GM23338 (cell line): ENCODE data around the gene CD276. TPM values are rescaled to one million over a fixed set of nuclear protein-coding genes. Genes with fewer than 3 reads are reported as not detected.

ENCODE experiments used
- ATAC-seq: fragments of 200-7000 bp; cut with Tn5 transposase; 3 replicates; pipeline ENCODE4 v1.9.1; 2020
- DNase-seq: peaks from one replicate; pipeline ENCODE4 v3.0.0-alpha.2; 2015; ENCODE audit warnings: low spot score
- H2AFZ ChIP-seq: fragments of 200-600 bp; sonication (generic); 2 replicates; pipeline ENCODE4 v1.8.0; 2016; ENCODE audit warnings: antibody characterized with exemption, mild to moderate bottlenecking, moderate library complexity
- H3F3A ChIP-seq: fragments of 200-600 bp; sonication (generic); replicated peaks from 2 replicates; pipeline ENCODE4 v1.8.0; 2017; ENCODE audit warnings: antibody characterized with exemption, mixed run types, low read depth
- H3K27ac ChIP-seq: fragments of 200-600 bp; sonication (generic); 2 replicates; pipeline ENCODE4 v1.6.1; 2016; ENCODE audit warnings: low read depth
- H3K27me3 ChIP-seq: fragments of 200-600 bp; sonication (generic); 2 replicates; pipeline ENCODE4 v1.8.0; 2016; ENCODE audit warnings: mild to moderate bottlenecking, mixed run types, moderate library complexity; ENCODE audit not compliant: insufficient read depth
- H3K36me3 ChIP-seq: fragments of 200-600 bp; sonication (generic); 2 replicates; pipeline ENCODE4 v1.8.0; 2016; ENCODE audit warnings: mild to moderate bottlenecking; ENCODE audit not compliant: insufficient read depth
- H3K4me1 ChIP-seq: fragments of 200-600 bp; sonication (generic); 2 replicates; pipeline ENCODE4 v1.8.0; 2016; ENCODE audit warnings: mild to moderate bottlenecking, moderate library complexity; ENCODE audit not compliant: insufficient read depth
- H3K4me2 ChIP-seq: fragments of 200-600 bp; sonication (generic); 2 replicates; pipeline ENCODE4 v1.7.1; 2017; ENCODE audit warnings: mixed run types
- H3K4me3 ChIP-seq: fragments of 200-600 bp; sonication (generic); 2 replicates; pipeline ENCODE4 v1.6.1; 2016; ENCODE audit warnings: mixed run types
- H3K79me2 ChIP-seq: fragments of 200-600 bp; sonication (generic); replicated peaks from 2 replicates; pipeline ENCODE4 v1.8.0; 2017; ENCODE audit warnings: mild to moderate bottlenecking; ENCODE audit not compliant: insufficient read depth
- H3K9me2 ChIP-seq: fragments of 200-600 bp; sonication (generic); 2 replicates; pipeline ENCODE4 v1.8.0; 2017; ENCODE audit not compliant: insufficient read depth
- H4K20me1 ChIP-seq: fragments of 200-600 bp; sonication (generic); replicated peaks from 2 replicates; pipeline ENCODE4 v1.8.0; 2017; ENCODE audit warnings: mild to moderate bottlenecking; ENCODE audit not compliant: insufficient read depth
- H3K27ac Mint-ChIP-seq: 2 replicates; pipeline ENCODE4 v1.8.0; 2020; ENCODE audit warnings: inconsistent platforms, mild to moderate bottlenecking, moderate library complexity, mixed read lengths
- H3K27me3 Mint-ChIP-seq: 3 replicates; pipeline ENCODE4 v1.8.0; 2022; ENCODE audit warnings: low read depth, mild to moderate bottlenecking, moderate library complexity, mixed read lengths, inconsistent platforms; ENCODE audit not compliant: insufficient read depth, poor library complexity
- H3K36me3 Mint-ChIP-seq: 3 replicates; pipeline ENCODE4 v1.8.0; 2021; ENCODE audit warnings: low read depth, mild to moderate bottlenecking, inconsistent platforms, moderate library complexity, mixed read lengths
- H3K4me1 Mint-ChIP-seq: 3 replicates; pipeline ENCODE4 v1.8.0; 2020; ENCODE audit warnings: mild to moderate bottlenecking, inconsistent platforms, mixed read lengths
- H3K4me3 Mint-ChIP-seq: 3 replicates; pipeline ENCODE4 v1.8.0; 2021; ENCODE audit warnings: moderate library complexity, mild to moderate bottlenecking, inconsistent platforms, mixed read lengths
- H3K9me3 Mint-ChIP-seq: 3 replicates; pipeline ENCODE4 v1.8.0; 2020; ENCODE audit warnings: moderate library complexity, mild to moderate bottlenecking, inconsistent platforms, mixed read lengths
- CREB1 ChIP-seq: fragments of 250-450 bp; sonication (Bioruptor Pico); IDR thresholded peaks from 2 replicates; pipeline ENCODE4 v1.5.0; 2020; ENCODE audit warnings: low read depth, mild to moderate bottlenecking, moderate library complexity
- CTCF ChIP-seq, 2 experiments: fragments of 200-600 bp in 1 of 2; sonication (generic) in 1 of 2; conservative IDR thresholded peaks; 2 replicates each; pipeline versions ENCODE4 v1.5.1 to v1.6.1; 2016 to 2017; ENCODE audit warnings: antibody characterized with exemption in 2 of 2, low read depth in 2 of 2, mild to moderate bottlenecking in 2 of 2, moderate library complexity in 1 of 2
- ETS1 ChIP-seq: IDR thresholded peaks from 2 replicates; pipeline ENCODE4 v1.6.1; 2016; ENCODE audit warnings: antibody characterized with exemption
- EZH2 ChIP-seq: fragments of 200-600 bp; sonication (generic); IDR thresholded peaks from one replicate; pipeline ENCODE4 v1.8.0; 2017; ENCODE audit warnings: antibody characterized with exemption, mild to moderate bottlenecking, low read depth; ENCODE audit not compliant: unreplicated experiment
- EZH2phosphoT487 ChIP-seq: fragments of 200-600 bp; sonication (generic); IDR thresholded peaks from one replicate; pipeline ENCODE4 v1.8.1; 2018; ENCODE audit warnings: antibody characterized with exemption; ENCODE audit not compliant: unreplicated experiment
- NANOG ChIP-seq: IDR thresholded peaks from 2 replicates; pipeline ENCODE4 v1.6.1; 2016; ENCODE audit warnings: antibody characterized with exemption, borderline replicate concordance
- POLR2AphosphoS5 ChIP-seq: IDR thresholded peaks from 2 replicates; pipeline ENCODE4 v1.6.1; 2016; ENCODE audit warnings: antibody characterized with exemption, low read depth
- REST ChIP-seq: IDR thresholded peaks from one replicate; pipeline ENCODE4 v1.6.1; 2018; ENCODE audit warnings: antibody characterized with exemption; ENCODE audit not compliant: unreplicated experiment
- ZNF114 ChIP-seq: fragments of 250-450 bp; sonication (Bioruptor Pico); IDR thresholded peaks from 2 replicates; pipeline ENCODE4 v1.5.0; 2020; ENCODE audit warnings: mild to moderate bottlenecking, moderate library complexity
- ZNF331 ChIP-seq: fragments of 250-450 bp; sonication (Bioruptor Pico); IDR thresholded peaks from 2 replicates; pipeline ENCODE4 v1.5.0; 2020; ENCODE audit warnings: low read depth, mild to moderate bottlenecking, moderate library complexity
- polyA plus RNA-seq: library from polyadenylated mRNA; unstranded; fragments of >200 nt; fragmentation: Nextera tagmentation; extraction: Ambion mirVana; gene quantifications from 2 replicates; pipeline ENCODE4 v1.2.1, GENCODE V29; 2016
- total RNA-seq: library from RNA; depleted of rRNA; stranded (reverse); fragments of >200 nt; shearing (Covaris generic); gene quantifications from 2 replicates; pipeline ENCODE4 v1.2.3, GENCODE V29; 2014

The CD276 gene
- total and polyA plus RNA-seq, 2 experiments from 2014 or later, result 60.9 to 158 TPM

GRCh38 chr15:73722425-73722824 lies 38.2 kb downstream of the CD276 start:
- Histone ChIP-seq H3K4me2 (no peak overlapping the region), H3F3A (no peaks in the 10 kb centered on the region), H3K9me2 (no peaks in the 10 kb centered on the region), H3K79me2 (no peaks in the 10 kb centered on the region), H3K36me3 (no peaks in the 10 kb centered on the region), H3K4me1 (no peaks in the 10 kb centered on the region), H3K27me3 (no peaks in the 10 kb centered on the region), H2AFZ (no peak overlapping the region), H3K4me3 (no peak overlapping the region), H4K20me1 (no peaks in the 10 kb centered on the region), H3K27ac (no peak overlapping the region)
- Mint-ChIP-seq H3K36me3 (no peaks in the 10 kb centered on the region), H3K4me3 (no peak overlapping the region), H3K27me3 (peaks cover 6% of the 10 kb centered on the region), H3K27ac (no peak overlapping the region), H3K9me3 (no peaks in the 10 kb centered on the region), H3K4me1 (peaks cover 11% of the 10 kb centered on the region)
- no peak for TF ChIP-seq EZH2phosphoT487
- no peak for DNase-seq
- no peak for ATAC-seq

GRCh38 chr15:73723191-73723590 lies 39.0 kb downstream of the CD276 start:
- no peak for ATAC-seq
- Histone ChIP-seq H4K20me1 (no peaks in the 10 kb centered on the region), H3K4me3 (no peak overlapping the region), H3F3A (no peaks in the 10 kb centered on the region), H3K4me2 (no peak overlapping the region), H3K79me2 (no peaks in the 10 kb centered on the region), H3K4me1 (no peaks in the 10 kb centered on the region), H3K36me3 (no peaks in the 10 kb centered on the region), H3K27me3 (no peaks in the 10 kb centered on the region), H2AFZ (no peak overlapping the region), H3K9me2 (no peaks in the 10 kb centered on the region), H3K27ac (no peak overlapping the region)
- Mint-ChIP-seq H3K9me3 (no peaks in the 10 kb centered on the region), H3K27me3 (peaks cover 6% of the 10 kb centered on the region), H3K4me3 (no peak overlapping the region), H3K4me1 (peaks cover 11% of the 10 kb centered on the region), H3K36me3 (no peaks in the 10 kb centered on the region), H3K27ac (no peak overlapping the region)
- no peak for DNase-seq
- no peak for TF ChIP-seq ZNF114 (CRISPR knock-in tag)
- no peak for TF ChIP-seq POLR2AphosphoS5
- no peak for TF ChIP-seq CREB1 (CRISPR knock-in tag)
- no peak for TF ChIP-seq CTCF (conservative IDR thresholded peaks at IDR 0.05; ENCODE audit: low read depth in 2 of 2)
- TF ChIP-seq EZH2, result no peak
- no peak for TF ChIP-seq ETS1
- no peak for TF ChIP-seq EZH2phosphoT487
- no peak for TF ChIP-seq ZNF331 (CRISPR knock-in tag)
- no peak for TF ChIP-seq REST
- no peak for TF ChIP-seq NANOG
